HG03342 (cell line): Measurements from ENCODE around the gene GLTPD2.

Experiments used
- ATAC-seq: cut with Tn5 transposase; IDR thresholded peaks from one replicate; pipeline ENCODE4 v1.9.1; 2021; ENCODE audit warnings: mild to moderate bottlenecking, moderate library complexity; ENCODE audit not compliant: unreplicated experiment

Gene GLTPD2

GRCh38 chr17:4769628-4770027, 19.1 kb upstream of the GLTPD2 start:
- no peak for ATAC-seq

GRCh38 chr17:4771519-4772234, 17.1 kb upstream of the GLTPD2 start, which contains the start of gene TM4SF5:
Gene TM4SF5 (plus strand): TSS chr17:4771886. CDS start chr17:4771923, 37 bp downstream.
- ATAC-seq: no peak

GRCh38 chr17:4772235-4772613, 16.5 kb upstream of the GLTPD2 start:
- ATAC-seq: no peak

- ATAC-seq: no peak
These were observed 10.6 kb upstream of the GLTPD2 start for GRCh38 chr17:4777969-4778760.

GRCh38 chr17:4780325-4780955, 8.3 kb upstream of the GLTPD2 start:
- ATAC-seq: no peak

GRCh38 chr17:4782652-4783051, 6.1 kb upstream of the GLTPD2 start:
- no peak for ATAC-seq

GRCh38 chr17:4785311-4786105, 3.3 kb upstream of the GLTPD2 start:
- ATAC-seq: no peak

- no peak for ATAC-seq
These were observed 2.7 kb upstream of the GLTPD2 start, which contains the start of gene VMO1 for GRCh38 chr17:4786106-4786511. Gene VMO1 (minus strand): TSS chr17:4786364. CDS start chr17:4786352, 12 bp downstream.

GRCh38 chr17:4786516-4786915, 2.2 kb upstream of the GLTPD2 start:
- no peak for ATAC-seq

- ATAC-seq: no peak
These were observed 481 bp upstream of the GLTPD2 start for GRCh38 chr17:4788159-4788806.

- no peak for ATAC-seq
These were observed 862 bp downstream of the GLTPD2 start for GRCh38 chr17:4789701-4789950.

GRCh38 chr17:4789951-4790704, 1.4 kb downstream of the GLTPD2 start:
- peak; percentile 83 for ATAC-seq

GRCh38 chr17:4790705-4791088, 1.9 kb downstream of the GLTPD2 start:
- ATAC-seq: no peak

GRCh38 chr17:4795168-4795567, 6.4 kb downstream of the GLTPD2 start:
- no peak for ATAC-seq

- ATAC-seq: no peak
These were observed 7.8 kb downstream of the GLTPD2 start for GRCh38 chr17:4796552-4796920.

- no peak for ATAC-seq
These were observed 11.9 kb downstream of the GLTPD2 start for GRCh38 chr17:4800462-4801196.

- ATAC-seq: no peak
These were observed 13.5 kb downstream of the GLTPD2 start, which contains the start of gene C17orf114 for GRCh38 chr17:4802228-4802627. Gene C17orf114 (minus strand): TSS chr17:4802328.

- no peak for ATAC-seq
These were observed 17.7 kb downstream of the GLTPD2 start for GRCh38 chr17:4806456-4806776.
